NCI-H2107 treated with DMSO at 0.1 percent for 48 hours (cell line): ENCODE data around the gene CDK6.
"Not testable (repeated sequence)": the region's sequence is repeated elsewhere in the genome, so short reads cannot be mapped to it uniquely, and the experiment has no call there.

Experiments used
- DNase-seq: peaks from one replicate; lab custom pipeline; 2025; ENCODE audit not compliant: unreplicated experiment; lab: John Stamatoyannopoulos, UW

The CDK6 gene

GRCh38 chr7:92604517-92604916 is 231.9 kb downstream of the CDK6 start:
- not testable (repeated sequence) for DNase-seq

DNA sequence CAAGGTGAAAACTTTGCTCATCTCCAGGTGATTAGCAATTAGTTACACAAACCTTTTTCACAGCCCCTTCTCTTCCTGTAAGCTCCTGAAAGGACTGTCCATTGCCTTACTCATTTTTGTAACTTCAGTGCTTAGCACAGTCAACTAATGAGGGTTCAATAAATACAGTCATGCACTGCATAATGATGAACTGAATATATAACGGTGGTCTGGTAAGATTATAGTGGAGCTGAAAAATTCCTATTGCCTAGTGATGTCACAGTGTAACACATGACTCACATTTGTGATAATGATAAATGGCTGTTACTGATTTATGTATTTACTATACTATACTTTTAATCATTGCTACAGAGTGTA is 233.3 kb downstream of the CDK6 start:
- no peak for DNase-seq

GRCh38 chr7:92602352-92603088 is 233.9 kb downstream of the CDK6 start:
- DNase-seq = no peak

DNA sequence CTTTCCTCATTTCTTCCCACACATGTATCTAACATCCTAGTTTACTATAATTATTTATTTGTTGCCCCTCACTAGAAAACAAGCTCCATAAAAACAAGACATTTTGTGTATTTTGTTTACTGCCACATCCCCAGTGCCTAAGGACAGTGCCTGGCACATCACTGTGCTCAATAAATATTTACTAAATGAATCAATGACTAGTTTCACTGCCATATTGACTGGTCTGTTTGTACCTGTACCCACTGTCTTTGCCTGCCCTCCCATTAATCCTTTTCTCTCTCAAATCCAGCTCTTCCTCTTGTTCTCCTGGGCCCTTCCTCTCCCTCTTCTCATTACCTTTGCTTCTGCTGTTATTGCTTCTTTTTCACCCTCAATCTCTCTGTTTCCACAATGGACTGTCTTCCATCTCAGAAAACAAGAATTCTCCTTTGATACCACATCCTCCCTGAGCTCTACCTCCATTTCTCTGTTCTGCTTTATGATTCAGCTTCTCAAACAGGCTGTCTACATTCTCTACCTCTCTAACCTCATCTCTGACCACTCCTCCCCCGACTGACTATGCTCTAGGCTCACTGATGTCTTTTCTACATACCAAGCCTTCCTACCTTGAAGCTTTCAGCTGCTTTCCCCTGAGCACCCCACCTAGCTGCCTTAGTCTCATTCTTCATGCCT is 237.9 kb downstream of the CDK6 start:
- DNase-seq = no peak

GRCh38 chr7:92595281-92595680 is 241.1 kb downstream of the CDK6 start:
- no peak for DNase-seq

- no peak for DNase-seq
These were observed 241.6 kb downstream of the CDK6 start for GRCh38 chr7:92594746-92595145.

GRCh38 chr7:92590711-92591310 is 245.6 kb downstream of the CDK6 start:
- DNase-seq = no peak

DNA sequence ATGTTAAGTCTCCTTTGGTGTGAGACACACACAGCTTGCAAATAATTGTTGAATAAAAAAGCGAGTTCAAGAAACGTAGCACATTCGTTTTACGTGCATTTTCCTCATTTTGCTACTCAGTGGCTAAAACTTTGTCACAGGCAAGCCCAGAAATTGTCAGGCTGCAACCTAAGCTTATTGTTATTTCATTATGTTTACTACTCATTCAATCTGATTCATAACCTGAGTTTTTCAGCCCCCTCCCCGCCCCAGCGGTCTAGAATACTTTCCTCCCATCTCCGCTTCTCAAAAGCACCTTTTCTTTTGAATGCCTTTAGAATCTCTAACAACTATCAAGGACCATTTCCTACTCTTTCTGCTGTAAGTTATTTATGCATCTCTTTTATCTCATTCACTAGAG is 247.3 kb downstream of the CDK6 start:
- no peak for DNase-seq

DNA sequence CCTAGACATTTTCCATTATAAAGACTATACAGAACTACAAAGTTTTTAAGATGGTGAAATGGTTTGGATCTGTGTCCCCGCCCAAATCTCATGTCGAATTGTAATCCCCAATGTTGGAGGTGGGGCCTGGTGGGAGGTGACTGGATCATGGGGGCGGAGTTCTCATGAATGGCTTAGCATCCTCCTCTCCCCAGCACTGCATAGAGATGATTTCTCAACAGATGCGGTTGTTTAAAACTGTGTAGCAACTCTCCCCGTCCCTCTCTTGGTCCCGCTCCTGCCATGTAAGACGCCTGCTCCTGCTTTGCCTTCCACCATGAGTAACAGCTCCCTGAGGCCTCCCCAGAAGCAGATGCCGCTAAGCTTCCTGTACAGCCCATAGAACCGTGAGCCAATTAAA is 247.8 kb downstream of the CDK6 start:
- DNase-seq = no peak

DNA sequence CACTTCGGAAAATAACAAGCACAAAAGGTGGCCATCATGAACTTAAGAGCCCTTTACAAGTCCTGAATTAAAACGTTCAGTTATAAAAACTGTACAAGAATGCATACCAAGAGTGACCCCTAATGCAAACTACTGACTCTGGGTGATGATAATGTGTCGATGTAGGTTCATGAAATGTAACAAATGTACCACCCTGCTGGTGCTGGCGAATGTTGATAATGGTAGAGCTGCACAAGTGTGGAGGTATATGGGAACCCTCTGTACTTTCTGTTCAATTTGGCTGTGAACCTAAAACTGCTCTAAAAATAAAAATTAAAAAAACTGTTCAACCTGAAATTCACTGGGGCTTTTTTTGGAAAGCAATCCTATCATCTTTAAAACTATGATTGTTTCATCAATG is 249.5 kb downstream of the CDK6 start:
- DNase-seq = no peak

- DNase-seq = peak; percentile 15
These were observed 250.0 kb downstream of the CDK6 start for GRCh38 chr7:92586403-92586802.

DNA sequence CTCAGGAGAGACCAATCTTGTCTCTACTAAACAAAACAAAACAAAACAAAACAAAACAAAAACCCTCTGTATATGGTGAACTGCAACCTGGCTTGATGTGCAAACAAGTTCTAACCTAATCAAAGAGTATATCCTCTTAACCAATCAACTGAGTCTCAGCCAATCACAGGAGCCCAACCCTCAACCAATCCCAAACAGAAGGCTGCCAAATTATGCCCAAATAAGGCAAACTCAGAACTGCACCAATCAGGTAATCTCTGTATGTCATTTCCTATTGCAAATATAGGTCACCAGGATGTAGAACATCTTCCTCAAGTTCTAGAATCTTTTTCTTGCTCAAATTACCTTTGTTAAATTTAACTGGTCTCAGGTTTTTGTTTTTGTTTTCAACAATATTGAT is 251.4 kb downstream of the CDK6 start:
- DNase-seq = no peak

DNA sequence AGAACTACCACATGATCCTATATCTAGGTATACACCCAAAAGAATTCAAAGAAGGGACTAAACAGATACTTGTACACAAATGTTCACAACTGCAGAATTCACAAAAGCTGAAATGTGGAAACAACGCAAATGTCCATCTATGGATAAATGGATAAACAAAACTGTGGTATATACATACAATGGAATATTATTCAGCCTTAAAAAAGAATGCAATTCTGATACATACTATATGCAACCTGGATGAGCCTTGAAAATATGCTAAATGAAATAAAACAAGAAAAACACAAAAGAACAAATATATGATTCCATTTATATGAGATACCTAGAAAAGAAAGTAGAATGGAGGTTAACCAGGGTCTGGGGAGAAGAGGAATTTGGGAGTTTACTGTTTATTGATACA is 253.4 kb downstream of the CDK6 start:
- DNase-seq = no peak

- no peak for DNase-seq
These were observed 260.1 kb downstream of the CDK6 start for GRCh38 chr7:92576296-92576695.

DNA sequence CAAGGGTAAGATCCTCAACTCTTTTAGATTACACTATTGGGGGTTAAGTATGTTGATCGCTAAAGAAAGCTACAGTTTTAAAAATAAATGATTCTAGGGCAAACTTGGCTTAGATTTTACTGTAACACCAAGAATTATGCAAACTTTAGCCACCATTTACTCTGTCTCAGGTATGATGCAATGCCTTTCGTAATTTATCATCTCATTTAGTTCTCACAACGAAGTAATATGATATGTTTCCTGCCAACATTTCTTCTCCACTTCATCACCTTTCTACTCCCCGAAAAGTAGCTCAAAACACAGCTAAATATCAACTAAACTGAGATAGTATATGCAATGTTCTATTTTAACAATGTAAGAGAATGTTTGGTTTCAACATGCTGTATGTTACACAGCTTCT is 267.2 kb downstream of the CDK6 start:
- no peak for DNase-seq

GRCh38 chr7:92567460-92567859 is 268.9 kb downstream of the CDK6 start:
- DNase-seq = no peak

DNA sequence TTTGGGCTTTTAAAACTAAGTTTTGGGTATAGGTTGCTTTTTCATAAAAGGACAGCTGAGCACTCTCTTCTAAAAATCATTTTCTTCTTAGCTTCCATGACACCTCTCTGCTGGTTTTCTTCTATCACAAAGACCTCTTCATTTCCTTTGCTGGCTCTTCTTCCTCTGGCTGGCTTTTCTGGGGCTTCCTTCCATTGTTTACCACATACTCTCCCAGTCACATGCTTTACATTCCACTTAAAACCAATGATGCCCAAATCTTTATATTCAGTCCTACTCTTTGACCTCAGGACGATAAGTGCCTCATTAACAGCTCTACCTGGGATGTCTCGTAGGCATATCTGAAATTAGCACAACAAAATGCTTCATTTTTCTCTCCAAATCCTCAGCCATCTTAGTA is 273.0 kb downstream of the CDK6 start:
- DNase-seq = no peak

GRCh38 chr7:92560602-92561001 is 275.8 kb downstream of the CDK6 start:
- no peak for DNase-seq

GRCh38 chr7:92557808-92558362 is 278.5 kb downstream of the CDK6 start:
- DNase-seq = no peak

GRCh38 chr7:92557249-92557648 is 279.1 kb downstream of the CDK6 start:
- no peak for DNase-seq
